ENCODE results near the gene SCTR. TPM values are rescaled to one million over a fixed set of nuclear protein-coding genes. Genes with fewer than 3 reads are reported as not detected.

SCTR gene
- total and polyA plus RNA-seq, 10 donors = 0.39 to 0.54 (median 0.47) TPM; not detected in 6

DNA sequence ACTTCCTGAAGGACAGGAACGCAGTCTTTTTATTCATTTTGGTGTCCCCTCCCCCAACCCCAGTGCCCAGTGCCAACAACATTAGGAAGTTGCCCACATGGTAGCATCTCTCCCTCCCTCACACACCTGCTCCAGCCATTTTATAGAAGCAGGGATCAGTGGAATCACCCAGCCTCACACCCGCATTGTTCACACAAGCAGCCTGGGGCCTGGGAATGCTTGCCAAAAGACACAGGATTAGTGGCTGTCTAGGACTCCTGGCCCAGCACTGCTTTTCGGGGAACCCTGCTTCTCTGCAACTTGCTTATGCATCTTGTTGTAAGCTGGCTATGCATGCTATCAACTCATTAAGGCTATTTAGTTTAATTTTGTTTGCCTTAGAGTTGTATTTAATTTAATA, 74.8 kb downstream of the SCTR start:
- Histone ChIP-seq H3K36me3 (no peaks in the 10 kb centered on the region), H3K27me3 (replicated peaks in 1 of 7) (peaks cover 0 to 68% (median 0%) of the 10 kb centered on the region in 7 donors), H3K4me1 (no peaks in the 10 kb centered on the region), H3K4me3 (no peak overlapping the region), H3K27ac (no peak overlapping the region), H3K9me3 (no peaks in the 10 kb centered on the region)
- DNase-seq = peak; percentile 44
- intact Hi-C loops (cut with DNase I; ENCODE audit: low total_unique reads) = no loop called here
- 78 to 91% (median 81%) methylated on average over 3 of the region's 3 CpGs for WGBS, 5 donors
- TF ChIP-seq POLR2A (IDR thresholded peaks at IDR 0.05) (no peak), POLR2AphosphoS5 (IDR thresholded peaks at IDR 0.05) (no peak)
- TF ChIP-seq, protein P1, sequence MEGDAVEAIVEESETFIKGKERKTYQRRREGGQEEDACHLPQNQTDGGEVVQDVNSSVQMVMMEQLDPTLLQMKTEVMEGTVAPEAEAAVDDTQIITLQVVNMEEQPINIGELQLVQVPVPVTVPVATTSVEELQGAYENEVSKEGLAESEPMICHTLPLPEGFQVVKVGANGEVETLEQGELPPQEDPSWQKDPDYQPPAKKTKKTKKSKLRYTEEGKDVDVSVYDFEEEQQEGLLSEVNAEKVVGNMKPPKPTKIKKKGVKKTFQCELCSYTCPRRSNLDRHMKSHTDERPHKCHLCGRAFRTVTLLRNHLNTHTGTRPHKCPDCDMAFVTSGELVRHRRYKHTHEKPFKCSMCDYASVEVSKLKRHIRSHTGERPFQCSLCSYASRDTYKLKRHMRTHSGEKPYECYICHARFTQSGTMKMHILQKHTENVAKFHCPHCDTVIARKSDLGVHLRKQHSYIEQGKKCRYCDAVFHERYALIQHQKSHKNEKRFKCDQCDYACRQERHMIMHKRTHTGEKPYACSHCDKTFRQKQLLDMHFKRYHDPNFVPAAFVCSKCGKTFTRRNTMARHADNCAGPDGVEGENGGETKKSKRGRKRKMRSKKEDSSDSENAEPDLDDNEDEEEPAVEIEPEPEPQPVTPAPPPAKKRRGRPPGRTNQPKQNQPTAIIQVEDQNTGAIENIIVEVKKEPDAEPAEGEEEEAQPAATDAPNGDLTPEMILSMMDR (IDR thresholded peaks at IDR 0.05 in 8 of 11, conservative IDR thresholded peaks at IDR 0.05 in 3 of 11) = no peak

DNA sequence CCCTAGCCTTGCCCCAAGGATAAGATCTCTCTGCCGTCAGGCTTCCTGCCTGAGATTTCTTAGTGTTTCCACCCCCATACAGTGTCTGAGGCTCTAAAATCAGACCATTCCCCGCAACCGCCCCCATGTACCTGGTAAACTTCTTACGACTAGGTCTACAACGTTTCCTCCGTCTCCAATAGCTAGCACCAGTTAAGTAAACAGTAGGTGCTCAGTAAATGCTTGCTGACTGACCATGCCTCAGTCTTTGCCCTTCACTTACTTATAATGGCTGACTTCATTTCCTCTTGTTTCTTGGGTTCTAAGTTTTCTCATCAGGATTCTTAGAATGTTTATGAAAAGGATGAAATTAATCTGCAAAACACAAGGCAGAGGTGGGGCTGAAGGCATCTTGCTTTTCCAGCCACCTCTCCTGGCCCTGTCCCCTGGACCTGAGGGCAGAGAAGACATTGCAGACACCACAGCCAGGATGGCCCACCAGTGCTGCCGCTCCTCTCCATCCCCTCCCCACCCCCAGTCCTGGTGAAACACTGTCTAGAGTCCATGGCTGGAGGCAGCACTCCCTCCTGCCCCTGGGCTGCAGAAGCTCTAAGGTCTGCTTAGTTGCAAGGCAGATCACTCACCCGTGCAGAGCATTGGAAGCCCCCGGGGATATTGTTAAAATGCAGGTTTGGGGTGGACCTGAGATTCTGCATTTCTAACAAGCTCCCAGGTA, 75.7 kb downstream of the SCTR start:
- Histone ChIP-seq H3K36me3 (no peaks in the 10 kb centered on the region), H3K27me3 (replicated peaks in 1 of 7) (peaks cover 0 to 61% (median 0%) of the 10 kb centered on the region in 7 donors), H3K4me3 (no peak overlapping the region), H3K4me1 (no peaks in the 10 kb centered on the region), H3K27ac (no peak overlapping the region), H3K9me3 (no peaks in the 10 kb centered on the region)
- TF ChIP-seq POLR2A (IDR thresholded peaks at IDR 0.05) (no peak), POLR2AphosphoS5 (IDR thresholded peaks at IDR 0.05) (no peak)
- TF ChIP-seq, protein P1 (IDR thresholded peaks at IDR 0.05 in 8 of 11, conservative IDR thresholded peaks at IDR 0.05 in 3 of 11) = no peak
- intact Hi-C loops (cut with DNase I; ENCODE audit: low total_unique reads) = no loop called here
- WGBS, 5 donors = 81 to 86% (median 85%) methylated on average over 8 to 9 of the region's 9 CpGs
- DNase-seq = peak; percentile 36

DNA sequence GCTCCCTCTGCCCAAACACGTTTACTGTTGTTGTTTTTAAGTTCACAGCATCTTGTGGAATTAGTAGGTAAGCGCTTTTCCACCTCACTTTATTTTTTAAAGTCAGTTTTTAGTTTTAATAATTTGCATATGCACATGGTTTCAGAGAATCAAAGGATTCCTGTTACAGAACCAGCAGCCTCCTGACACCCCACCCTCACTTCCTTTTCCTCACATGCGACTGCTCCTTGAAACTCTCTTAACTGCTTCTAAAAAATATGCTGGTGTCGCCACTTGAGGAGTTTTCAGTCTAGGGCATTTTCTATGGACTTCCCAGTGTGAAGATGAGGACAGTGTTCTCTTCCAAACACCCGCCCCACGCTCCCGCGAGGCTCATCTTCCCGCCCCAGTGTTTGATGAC, 78.2 kb downstream of the SCTR start:
- WGBS, 5 donors = 62 to 73% (median 68%) methylated on average over 9 of the region's 9 CpGs
- Histone ChIP-seq H3K27me3 (replicated peaks in 1 of 7) (peaks cover 0 to 35% (median 0%) of the 10 kb centered on the region in 7 donors), H3K9me3 (no peaks in the 10 kb centered on the region), H3K27ac (no peak overlapping the region), H3K36me3 (no peaks in the 10 kb centered on the region), H3K4me1 (no peaks in the 10 kb centered on the region), H3K4me3 (no peak overlapping the region)
- no peak for DNase-seq
- intact Hi-C loops (cut with DNase I; ENCODE audit: low total_unique reads) = no loop called here
- TF ChIP-seq POLR2A (IDR thresholded peaks at IDR 0.05) (no peak), POLR2AphosphoS5 (IDR thresholded peaks at IDR 0.05) (no peak)
- TF ChIP-seq, protein P1 (IDR thresholded peaks at IDR 0.05 in 8 of 11, conservative IDR thresholded peaks at IDR 0.05 in 3 of 11) = no peak

DNA sequence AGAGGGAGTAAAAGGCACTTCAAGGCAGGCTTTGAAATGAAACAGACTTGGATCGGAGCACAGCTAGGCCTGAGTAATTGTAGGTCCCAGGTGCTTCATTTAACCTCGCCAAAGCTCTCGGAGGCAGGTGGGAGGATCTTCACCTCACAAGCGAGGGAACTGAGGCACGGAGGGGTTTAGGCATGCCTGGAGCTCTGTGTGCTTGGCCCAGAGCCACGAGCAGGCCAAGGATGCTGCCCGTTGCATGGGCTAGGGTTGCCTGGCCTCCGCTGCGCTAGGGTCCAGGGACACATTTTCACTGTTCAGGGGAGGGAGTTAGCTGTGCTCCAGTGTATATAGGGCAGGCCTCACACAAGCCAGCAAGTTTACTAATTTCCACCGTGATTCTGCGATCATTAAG, 81.4 kb downstream of the SCTR start:
- Histone ChIP-seq H3K4me3 (no peak overlapping the region), H3K36me3 (no peaks in the 10 kb centered on the region), H3K27me3 (replicated peaks in 1 of 7) (peaks cover 0 to 24% (median 0%) of the 10 kb centered on the region in 7 donors), H3K27ac (no peak overlapping the region), H3K9me3 (no peaks in the 10 kb centered on the region), H3K4me1 (no peaks in the 10 kb centered on the region)
- peak in 1 of 3 donors; percentile 7 for TF ChIP-seq POLR2AphosphoS5 (IDR thresholded peaks at IDR 0.05)
- TF ChIP-seq, protein P1 (IDR thresholded peaks at IDR 0.05 in 8 of 11, conservative IDR thresholded peaks at IDR 0.05 in 3 of 11) = no peak
- DNase-seq = no peak
- intact Hi-C loops (cut with DNase I; ENCODE audit: low total_unique reads) = no loop called here
- 83 to 96% (median 93%) methylated on average over 11 of the region's 11 CpGs for WGBS, 5 donors
